NCI-H748 treated with DMSO at 0.1 percent for 48 hours (cell line): ENCODE measurements around the gene SOSTDC1.
"Not testable (repeated sequence)": the region's sequence is repeated elsewhere in the genome, so short reads cannot be mapped to it uniquely, and the experiment has no call there.

Experiments used
- DNase-seq: peaks from one replicate; lab custom pipeline; 2025; lab: John Stamatoyannopoulos, UW

Gene SOSTDC1

GRCh38 chr7:16465469-16466361 lies at the start of gene SOSTDC1:
Gene SOSTDC1, minus strand, starts transcription at chr7:16465738. Its CDS starts 70 bp downstream, at chr7:16465668.
- DNase-seq: peak; percentile 68

- DNase-seq: no peak
Observed at GRCh38 chr7:16514729-16515128, 49.2 kb upstream of the SOSTDC1 start.

GRCh38 chr7:16514271-16514670 lies 48.7 kb upstream of the SOSTDC1 start:
- no peak for DNase-seq

GRCh38 chr7:16512097-16512496 lies 46.6 kb upstream of the SOSTDC1 start:
- no peak for DNase-seq

DNA sequence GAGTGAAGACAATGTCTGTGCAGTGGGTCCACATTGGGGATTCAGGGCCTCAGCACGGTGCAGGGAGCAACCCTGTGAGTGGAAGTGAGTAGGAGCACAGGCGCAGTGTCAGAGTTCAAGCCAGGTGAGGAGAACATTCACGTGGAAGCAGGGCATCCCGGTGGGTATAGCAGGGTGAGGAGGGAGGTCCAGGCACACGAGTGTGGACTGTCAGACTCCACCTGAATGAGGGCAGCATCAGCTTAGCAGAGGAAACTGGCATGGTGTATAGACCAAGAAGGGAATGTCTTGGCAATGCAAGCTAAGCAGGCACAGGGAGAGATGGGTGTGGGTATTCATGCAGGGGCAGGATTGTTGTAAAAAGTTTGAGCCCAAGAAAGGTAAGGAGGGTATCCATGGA lies 45.8 kb upstream of the SOSTDC1 start:
- no peak for DNase-seq

- no peak for DNase-seq
Observed at GRCh38 chr7:16509829-16510228, 44.3 kb upstream of the SOSTDC1 start.

DNA sequence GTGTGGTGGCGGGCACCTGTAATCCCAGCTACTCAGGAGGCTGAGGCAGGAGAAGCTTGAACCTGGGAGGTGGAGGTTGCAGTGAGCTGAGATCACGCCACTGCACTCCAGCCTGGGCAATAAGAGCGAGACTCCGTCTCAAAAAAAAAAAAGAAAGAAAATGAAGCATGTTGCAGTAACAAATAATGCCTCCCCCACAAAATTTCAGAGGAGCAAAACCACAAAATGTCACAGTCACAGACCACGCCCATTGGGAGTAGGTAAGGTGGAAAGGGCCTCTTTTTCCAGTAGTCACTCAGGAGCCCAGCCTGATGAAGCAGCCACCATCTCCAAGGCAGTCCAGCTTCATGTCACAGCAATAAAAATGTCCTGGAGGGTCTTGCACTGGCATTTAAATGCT lies 40.9 kb upstream of the SOSTDC1 start:
- DNase-seq: not testable (repeated sequence)

DNA sequence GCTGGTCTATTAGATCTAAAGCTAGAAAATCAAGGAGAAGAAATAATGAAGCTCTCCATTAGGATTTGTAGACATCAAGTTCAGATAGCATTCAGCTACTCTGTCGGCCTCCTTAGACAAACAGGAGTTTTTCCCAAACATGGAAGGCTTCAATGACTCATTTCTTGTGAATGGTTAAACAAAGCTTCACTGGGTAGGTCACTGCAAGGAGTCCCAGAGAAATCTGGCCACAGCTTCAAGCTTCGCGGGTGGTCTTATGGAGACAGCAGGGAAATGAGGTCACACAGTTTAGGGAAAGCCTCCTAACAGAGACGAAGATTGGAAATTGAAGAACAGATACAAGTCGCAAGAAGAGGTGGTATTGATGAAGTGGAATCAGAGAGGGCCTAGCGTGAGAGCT lies 38.5 kb upstream of the SOSTDC1 start:
- no peak for DNase-seq

- DNase-seq: no peak
Observed at GRCh38 chr7:16502303-16502702, 36.8 kb upstream of the SOSTDC1 start.

GRCh38 chr7:16498122-16498521 lies 32.6 kb upstream of the SOSTDC1 start:
- DNase-seq: no peak

DNA sequence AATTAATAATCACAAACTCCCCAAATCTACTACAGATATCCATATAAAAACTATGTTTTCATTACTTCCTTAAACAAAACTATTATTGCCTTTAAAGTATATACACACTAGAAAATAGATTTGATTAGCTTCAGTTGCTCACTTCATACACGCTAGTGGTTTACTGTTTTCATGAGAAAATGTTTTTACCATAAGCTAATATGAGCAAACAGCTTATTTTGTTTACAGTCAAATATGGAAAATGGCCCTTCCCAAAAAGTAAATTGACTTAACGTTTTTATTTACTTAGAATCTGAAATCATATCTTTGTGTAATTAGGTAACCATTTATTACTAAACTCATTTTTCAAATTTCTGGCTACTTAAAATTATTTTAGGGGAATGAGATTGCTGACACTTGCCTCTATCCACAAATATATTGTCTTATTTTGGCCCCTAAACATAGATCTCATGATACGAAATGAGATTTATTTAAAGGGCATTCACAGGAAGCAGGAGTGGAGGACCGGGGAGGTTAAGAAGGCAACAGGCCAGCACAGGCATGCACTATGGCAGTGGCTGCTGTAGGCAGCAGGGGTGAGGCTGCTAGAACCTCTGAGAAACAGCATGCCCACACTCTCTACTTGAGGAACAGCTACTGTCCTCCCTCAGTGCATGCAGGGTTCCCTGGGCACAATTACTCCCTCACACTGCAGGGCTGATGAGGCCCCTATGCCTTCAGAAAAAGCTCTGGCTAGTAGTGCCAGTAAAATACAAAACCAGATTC lies 29.6 kb upstream of the SOSTDC1 start:
- DNase-seq: no peak

GRCh38 chr7:16494551-16494950 lies 29.0 kb upstream of the SOSTDC1 start:
- no peak for DNase-seq

GRCh38 chr7:16493266-16493665 lies 27.7 kb upstream of the SOSTDC1 start:
- no peak for DNase-seq

- no peak for DNase-seq
Observed at GRCh38 chr7:16492513-16493062, 27.1 kb upstream of the SOSTDC1 start.

- no peak for DNase-seq
Observed at GRCh38 chr7:16491148-16491547, 25.6 kb upstream of the SOSTDC1 start.

DNA sequence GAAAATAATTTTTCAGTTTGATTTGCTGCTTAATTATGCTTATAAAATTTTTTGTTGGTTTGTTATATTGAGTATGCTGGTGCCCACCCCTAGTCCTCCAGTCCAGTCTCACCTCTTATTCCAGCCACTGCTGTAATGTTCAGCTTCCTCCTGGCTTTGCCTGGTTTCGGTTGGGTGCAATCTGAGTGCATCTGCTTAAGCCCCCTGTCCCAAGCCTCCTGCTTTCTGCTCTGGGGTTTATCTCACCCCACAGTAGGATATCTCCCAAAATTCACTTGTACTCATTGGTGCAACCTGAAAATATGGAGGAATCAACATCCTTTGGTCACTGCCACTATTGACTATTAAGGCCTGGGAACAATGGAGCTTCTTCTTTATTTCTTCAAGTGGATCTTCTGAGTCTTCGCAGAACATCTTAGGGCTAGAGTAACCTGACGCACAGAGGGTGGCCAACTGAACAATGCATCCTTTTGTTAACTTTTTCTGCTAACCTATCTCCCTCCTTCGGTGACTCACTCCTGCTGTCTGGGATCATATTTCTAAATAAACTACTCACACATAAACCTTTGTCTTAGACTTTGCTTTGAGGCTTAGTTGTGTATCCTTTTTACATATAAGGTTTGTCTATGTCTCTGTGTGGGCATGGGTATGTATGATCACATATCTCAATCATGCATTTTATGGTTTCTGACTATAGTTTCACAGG lies 19.1 kb upstream of the SOSTDC1 start:
- DNase-seq: peak; percentile 14

- no peak for DNase-seq
Observed at GRCh38 chr7:16479591-16479990, 14.1 kb upstream of the SOSTDC1 start.

DNA sequence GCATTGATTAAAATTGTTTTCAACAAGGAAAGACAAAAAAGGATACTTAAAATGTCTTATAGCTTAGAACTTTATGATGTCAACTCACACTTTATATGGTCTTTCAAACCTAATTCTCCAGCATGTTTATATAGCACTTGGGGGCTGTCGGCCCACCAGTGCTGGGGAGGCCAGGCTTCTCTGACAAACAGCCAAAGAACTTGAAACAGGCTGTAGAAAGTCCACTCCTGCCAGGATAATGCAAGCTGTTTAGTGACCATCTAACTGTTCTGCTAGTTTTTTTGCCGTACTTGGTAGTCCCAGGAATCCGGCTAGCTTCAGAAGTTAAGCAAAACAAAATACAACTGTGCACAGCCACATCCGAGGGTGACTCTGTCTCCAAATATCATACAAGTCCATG lies 13.6 kb upstream of the SOSTDC1 start:
- DNase-seq: no peak

DNA sequence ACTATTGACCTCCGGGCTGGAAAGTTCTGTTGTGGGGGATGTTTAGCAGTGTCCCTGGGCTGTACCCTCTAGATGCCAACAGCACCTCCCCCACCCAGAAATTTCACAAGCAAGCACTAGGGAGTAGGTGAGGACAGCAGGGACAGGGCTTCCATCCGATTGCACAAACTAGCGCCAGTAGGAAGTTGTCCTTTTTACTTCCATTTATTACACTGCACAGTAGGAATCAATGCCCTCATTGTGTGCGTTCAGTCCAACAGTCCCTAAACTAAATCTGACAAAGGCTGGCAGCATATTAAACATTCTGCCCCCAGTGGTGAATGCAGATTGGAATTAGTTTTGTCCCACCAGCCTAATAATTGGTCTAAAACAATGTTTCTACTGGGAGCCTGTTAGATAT lies 6.4 kb upstream of the SOSTDC1 start:
- no peak for DNase-seq

- no peak for DNase-seq
Observed at GRCh38 chr7:16463949-16464715, 1.4 kb downstream of the SOSTDC1 start.

- DNase-seq: no peak
Observed at GRCh38 chr7:16463520-16463919, 2.0 kb downstream of the SOSTDC1 start.
